ENCODE results near the gene CYSTM1. TPM values are rescaled to one million over a fixed set of nuclear protein-coding genes. Genes with fewer than 3 reads are reported as not detected.

The CYSTM1 gene
- total RNA-seq, 1 donor from 2014 or later, result 67.0 TPM

- intact Hi-C loops (cut with DNase I), result loop anchor here (5.0 kb wide), 1 partner anchor 61 kb away; the partner anchor contains the start of gene PFDN1
- ATAC-seq (peak; percentile 80), DNase-seq (ENCODE audit: missing footprints) (peak; percentile 92)
These were observed 66.2 kb downstream of the CYSTM1 start for GRCh38 chr5:140240987-140241706.

- intact Hi-C loops (cut with DNase I), result loop anchor here (2.0 to 5.0 kb wide), 2 partner anchors 60 to 67 kb away; partner anchors contain the start of genes CYSTM1 and PFDN1
- DNase-seq (ENCODE audit: missing footprints) (no peak), ATAC-seq (no peak)
These were observed 67.1 kb downstream of the CYSTM1 start for GRCh38 chr5:140242099-140242498.

- ATAC-seq (no peak), DNase-seq (ENCODE audit: missing footprints) (no peak)
- intact Hi-C loops (cut with DNase I), result loop anchor here (2.0 to 5.0 kb wide), 2 partner anchors 59 to 68 kb away; partner anchors contain the start of genes CYSTM1 and PFDN1
These were observed 68.0 kb downstream of the CYSTM1 start for GRCh38 chr5:140242890-140243585.

GRCh38 chr5:140243706-140244250 lies 68.8 kb downstream of the CYSTM1 start:
- intact Hi-C loops (cut with DNase I), result loop anchor here (1.0 to 5.0 kb wide), 3 partner anchors 59 to 103 kb away; partner anchors contain the start of genes CYSTM1, HBEGF and PFDN1
- DNase-seq (ENCODE audit: missing footprints) (no peak), ATAC-seq (no peak)

- DNase-seq (ENCODE audit: missing footprints) (peak; percentile 96), ATAC-seq (peak; percentile 50)
- intact Hi-C loops (cut with DNase I), result loop anchor here (1.0 to 5.0 kb wide), 2 partner anchors 58 to 102 kb away; partner anchors contain the start of genes HBEGF and PFDN1
These were observed 69.6 kb downstream of the CYSTM1 start for GRCh38 chr5:140244525-140245025.

- DNase-seq (ENCODE audit: missing footprints), result no peak
- intact Hi-C loops (cut with DNase I), result no loop called here
- ATAC-seq, result no peak
These were observed 70.4 kb downstream of the CYSTM1 start for GRCh38 chr5:140245341-140245740.

GRCh38 chr5:140245926-140246325 lies 70.9 kb downstream of the CYSTM1 start:
- no peak for ATAC-seq
- intact Hi-C loops (cut with DNase I), result no loop called here

GRCh38 chr5:140246378-140247122 lies 71.6 kb downstream of the CYSTM1 start:
- ATAC-seq (peak; percentile 65), DNase-seq (ENCODE audit: missing footprints) (no peak)
- intact Hi-C loops (cut with DNase I), result no loop called here

More at GRCh38 chr5:140245926-140246325, 70.9 kb downstream of the CYSTM1 start:
- DNase-seq (ENCODE audit: missing footprints), result no peak

- DNase-seq (ENCODE audit: missing footprints), result no peak
- intact Hi-C loops (cut with DNase I), result no loop called here
- ATAC-seq, result no peak
These were observed 73.4 kb downstream of the CYSTM1 start for GRCh38 chr5:140248414-140248813.

- no peak for ATAC-seq
- no peak for DNase-seq (ENCODE audit: missing footprints)
- intact Hi-C loops (cut with DNase I), result no loop called here
These were observed 74.5 kb downstream of the CYSTM1 start for GRCh38 chr5:140249536-140249935.

GRCh38 chr5:140250386-140250785 lies 75.4 kb downstream of the CYSTM1 start:
- DNase-seq (ENCODE audit: missing footprints) (no peak), ATAC-seq (no peak)
- intact Hi-C loops (cut with DNase I), result no loop called here

- DNase-seq (ENCODE audit: missing footprints) (no peak), ATAC-seq (peak; percentile 23)
- intact Hi-C loops (cut with DNase I), result no loop called here
These were observed 76.6 kb downstream of the CYSTM1 start for GRCh38 chr5:140251527-140251973.

- no peak for ATAC-seq
- intact Hi-C loops (cut with DNase I), result no loop called here
These were observed 77.6 kb downstream of the CYSTM1 start for GRCh38 chr5:140252470-140253126.

GRCh38 chr5:140253985-140254384 lies 79.0 kb downstream of the CYSTM1 start:
- peak; percentile 68 for DNase-seq (ENCODE audit: missing footprints)
- intact Hi-C loops (cut with DNase I), result no loop called here
- ATAC-seq, result no peak

More at GRCh38 chr5:140252470-140253126, 77.6 kb downstream of the CYSTM1 start:
- DNase-seq (ENCODE audit: missing footprints), result no peak

GRCh38 chr5:140255460-140256157 lies 80.6 kb downstream of the CYSTM1 start:
- no peak for ATAC-seq
- intact Hi-C loops (cut with DNase I), result no loop called here
- no peak for DNase-seq (ENCODE audit: missing footprints)

GRCh38 chr5:140256726-140257125 lies 81.7 kb downstream of the CYSTM1 start:
- ATAC-seq (no peak), DNase-seq (ENCODE audit: missing footprints) (no peak)
- intact Hi-C loops (cut with DNase I), result no loop called here

GRCh38 chr5:140258016-140258415 lies 83.0 kb downstream of the CYSTM1 start:
- ATAC-seq (no peak), DNase-seq (ENCODE audit: missing footprints) (no peak)
- intact Hi-C loops (cut with DNase I), result no loop called here

Measured in Right ventricle myocardium inferior (tissue), 1 donor.